AG10803 (cell line): ENCODE data around the gene KMT2D.

Source experiments
- DNase-seq: peaks from one replicate; pipeline ENCODE4 v3.0.0; 2010; ENCODE audit warnings: low read depth
- H3K4me3 ChIP-seq: 2 replicates; pipeline ENCODE4 v1.5.1; 2011; ENCODE audit warnings: mild to moderate bottlenecking, low read length, control low read depth
- CTCF ChIP-seq: conservative IDR thresholded peaks from 2 replicates; pipeline ENCODE4 v1.5.1; 2011; ENCODE audit warnings: mild to moderate bottlenecking, low read length, control low read depth, inconsistent platforms

Gene KMT2D

GRCh38 chr12:49032679-49033447, 27.7 kb downstream of the KMT2D start:
- TF ChIP-seq CTCF = no peak
- DNase-seq = no peak

GRCh38 chr12:49032276-49032675, 28.3 kb downstream of the KMT2D start:
- no peak overlapping the region for H3K4me3 ChIP-seq
- no peak for DNase-seq
- no peak for TF ChIP-seq CTCF

More at GRCh38 chr12:49032679-49033447, 27.7 kb downstream of the KMT2D start:
- H3K4me3 ChIP-seq = no peak overlapping the region

- no peak for TF ChIP-seq CTCF
- no peak overlapping the region for H3K4me3 ChIP-seq
- no peak for DNase-seq
Measured at GRCh38 chr12:49031573-49032161, 28.9 kb downstream of the KMT2D start.

- TF ChIP-seq CTCF = no peak
- no peak for DNase-seq
- H3K4me3 ChIP-seq = no peak overlapping the region
Measured at GRCh38 chr12:49030714-49031572, 29.7 kb downstream of the KMT2D start.

GRCh38 chr12:49030119-49030518, 30.5 kb downstream of the KMT2D start:
- no peak overlapping the region for H3K4me3 ChIP-seq
- no peak for DNase-seq
- TF ChIP-seq CTCF = no peak

- no peak overlapping the region for H3K4me3 ChIP-seq
- TF ChIP-seq CTCF = no peak
- DNase-seq = no peak
Measured at GRCh38 chr12:49028666-49029275, 31.8 kb downstream of the KMT2D start.
